T47D (cell line): ENCODE measurements around the gene LRRC14B.
"Not testable (repeated sequence)": the region's sequence is repeated elsewhere in the genome, so short reads cannot be mapped to it uniquely, and the experiment has no call there.

Experiments
- DNase-seq, 2 experiments: peaks; one replicate each; pipeline versions ENCODE4 v3.0.0 to v3.0.0-alpha.2; 2011 to 2012; ENCODE audit warnings: low read depth in 1 of 2, low spot score in 1 of 2
- in situ Hi-C: cut with HindIII; loops from 2 replicates; pipeline ENCODE4 v1.10.0; 2016; ENCODE audit warnings: low sequenced_read_pairs, low pct_unique_long_range_greater_than_20kb

Gene LRRC14B

DNA sequence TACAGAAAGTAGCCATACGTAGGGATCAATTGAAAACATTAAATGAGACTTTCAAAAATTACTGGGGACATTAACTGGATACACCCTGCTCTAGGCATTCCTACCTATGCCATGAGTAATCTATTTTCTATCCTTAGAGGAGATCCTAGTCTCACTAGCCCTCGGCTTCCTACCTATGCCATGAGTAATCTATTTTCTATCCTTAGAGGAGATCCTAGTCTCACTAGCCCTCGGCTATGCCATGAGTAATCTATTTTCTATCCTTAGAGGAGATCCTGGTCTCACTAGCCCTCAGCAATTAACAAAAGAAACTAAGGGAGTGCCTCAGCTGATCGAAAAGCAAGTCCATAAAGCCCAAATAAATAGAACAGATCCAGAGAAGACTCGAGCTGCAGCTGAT is 54.4 kb downstream of the LRRC14B start:
- in situ Hi-C loops, DNase-seq: not testable (repeated sequence)
